Bone marrow (tissue), 2 donors: ENCODE measurements around the gene CCBE1.
"Not testable (repeated sequence)": the region's sequence is repeated elsewhere in the genome, so short reads cannot be mapped to it uniquely, and the experiment has no call there.

Experiments
- DNase-seq, 2 donors: peaks; one replicate each; lab custom pipeline; 2025; lab: John Stamatoyannopoulos, UW

CCBE1 gene

DNA sequence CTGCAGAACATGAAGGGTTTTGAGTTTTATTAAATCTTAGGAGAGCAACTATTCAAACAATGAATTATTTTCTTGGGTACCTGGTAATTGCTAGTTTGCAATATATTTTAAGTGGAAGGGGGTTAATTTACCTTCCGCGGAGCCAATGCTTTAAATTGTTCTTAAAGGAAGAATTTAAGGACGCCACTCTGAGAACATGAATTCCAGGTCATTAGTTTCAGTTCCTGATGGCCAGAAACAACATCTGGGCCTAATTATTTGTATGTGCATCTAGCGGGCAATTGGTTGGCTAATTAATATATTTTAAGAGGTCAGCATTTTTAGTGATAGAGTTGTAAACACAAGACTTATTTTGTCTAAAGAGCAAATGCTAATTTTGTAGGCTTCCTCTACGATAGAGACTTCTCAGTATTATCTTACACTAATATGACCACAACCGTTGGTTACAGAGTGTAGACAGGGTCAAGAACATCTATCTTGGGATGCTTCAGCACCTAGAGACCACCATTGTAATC is 40.8 kb downstream of the CCBE1 start:
- no peak for DNase-seq

GRCh38 chr18:59655676-59656075 is 41.5 kb downstream of the CCBE1 start:
- DNase-seq: no peak

DNA sequence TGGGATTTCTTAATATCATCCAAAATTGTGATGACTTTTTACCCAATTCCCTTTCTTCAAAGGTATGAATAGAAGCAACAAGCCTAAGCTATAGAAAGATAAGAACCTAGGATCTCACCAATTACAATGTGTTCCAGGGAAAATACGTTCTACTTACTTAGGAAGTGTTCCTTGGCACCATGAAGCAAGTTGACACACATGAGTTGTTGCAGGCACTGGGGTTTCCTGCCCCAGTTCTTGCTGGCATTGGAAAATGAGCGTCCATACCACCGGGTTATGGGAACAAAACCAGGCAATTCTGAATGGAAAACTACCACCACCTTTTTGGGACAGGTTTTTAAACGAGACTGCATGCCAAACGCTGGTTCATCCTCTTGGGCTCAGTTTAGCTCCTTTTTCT is 46.2 kb downstream of the CCBE1 start:
- no peak for DNase-seq

DNA sequence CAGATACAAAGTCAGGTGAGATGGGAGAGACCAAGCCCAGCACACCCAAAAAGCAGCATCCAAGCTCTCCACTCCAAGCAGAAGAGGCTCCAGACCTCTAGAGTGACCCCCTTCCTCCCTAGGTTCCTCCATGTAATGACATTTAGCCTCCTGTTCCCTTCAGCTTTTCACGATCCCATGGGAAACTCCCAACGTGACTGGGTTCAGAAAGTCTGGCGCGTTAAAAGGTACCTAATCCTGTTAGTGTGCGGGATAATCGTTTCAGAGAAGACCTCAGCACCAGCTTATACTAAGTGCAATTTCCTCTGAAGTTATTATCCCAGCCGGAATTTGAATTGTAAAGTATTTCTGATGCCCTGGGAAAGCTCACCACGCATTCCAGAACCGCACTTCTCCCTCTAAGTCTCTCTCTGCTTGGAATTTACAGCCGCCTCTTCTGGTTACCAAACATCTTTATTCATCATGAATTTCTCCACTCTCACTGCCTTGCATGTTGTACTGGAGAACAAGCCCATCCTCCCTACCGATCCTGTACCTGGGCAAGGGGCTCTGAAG is 46.9 kb downstream of the CCBE1 start:
- DNase-seq: no peak

DNA sequence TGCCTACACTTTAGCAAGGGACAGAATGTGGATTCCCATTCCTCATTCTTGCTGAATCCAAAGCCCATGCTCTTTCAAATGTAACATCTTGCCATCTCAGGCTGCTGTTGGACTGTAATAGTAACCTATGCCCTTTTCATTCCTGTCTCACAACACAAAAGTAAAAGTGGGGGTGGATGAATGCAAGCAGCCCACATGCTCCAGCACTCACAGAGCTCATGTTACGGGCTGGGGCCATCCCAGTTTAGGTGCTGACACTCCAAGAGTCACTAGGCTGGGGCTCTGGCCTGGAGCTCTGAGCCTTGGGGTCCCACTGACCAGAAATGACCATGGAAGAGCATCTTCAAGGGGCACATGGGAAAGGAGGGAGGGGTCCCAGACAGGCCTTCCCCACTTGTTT is 47.6 kb downstream of the CCBE1 start:
- DNase-seq: no peak

DNA sequence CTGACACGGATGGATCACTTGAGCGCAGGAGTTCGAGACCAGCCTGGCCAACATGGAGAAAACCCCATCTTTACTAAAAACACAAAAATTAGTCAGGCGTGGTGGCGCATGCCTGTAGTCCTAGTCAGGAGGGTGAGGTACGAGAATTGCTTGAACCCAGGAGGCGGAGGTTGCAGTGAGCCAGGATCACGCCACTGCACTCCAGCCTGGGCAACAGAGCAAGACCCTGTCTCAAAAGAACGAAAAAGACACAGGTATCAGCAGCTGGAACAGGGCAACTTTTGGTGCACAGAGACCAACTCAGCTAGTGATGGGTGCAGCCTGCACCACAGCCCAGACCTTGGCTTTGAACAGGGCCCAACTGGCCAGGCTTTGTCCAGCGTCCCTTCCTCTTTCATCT is 48.8 kb downstream of the CCBE1 start:
- DNase-seq: not testable (repeated sequence)

DNA sequence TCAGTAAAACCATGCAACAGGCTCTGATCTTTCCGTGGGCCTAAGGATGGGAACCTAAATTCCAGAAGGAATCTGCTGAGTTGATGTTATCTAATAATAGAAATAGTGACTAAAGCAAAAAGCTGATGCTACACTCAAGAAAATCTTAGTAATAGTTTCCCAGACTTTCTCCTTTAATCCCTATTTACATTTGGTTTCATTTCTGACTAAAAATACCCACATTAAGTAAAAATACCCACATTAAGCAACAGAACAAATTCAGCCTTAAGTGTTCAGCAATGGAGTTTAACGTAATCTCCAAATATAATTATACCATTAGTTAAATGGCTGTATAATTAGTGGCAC is 50.3 kb downstream of the CCBE1 start:
- no peak for DNase-seq

DNA sequence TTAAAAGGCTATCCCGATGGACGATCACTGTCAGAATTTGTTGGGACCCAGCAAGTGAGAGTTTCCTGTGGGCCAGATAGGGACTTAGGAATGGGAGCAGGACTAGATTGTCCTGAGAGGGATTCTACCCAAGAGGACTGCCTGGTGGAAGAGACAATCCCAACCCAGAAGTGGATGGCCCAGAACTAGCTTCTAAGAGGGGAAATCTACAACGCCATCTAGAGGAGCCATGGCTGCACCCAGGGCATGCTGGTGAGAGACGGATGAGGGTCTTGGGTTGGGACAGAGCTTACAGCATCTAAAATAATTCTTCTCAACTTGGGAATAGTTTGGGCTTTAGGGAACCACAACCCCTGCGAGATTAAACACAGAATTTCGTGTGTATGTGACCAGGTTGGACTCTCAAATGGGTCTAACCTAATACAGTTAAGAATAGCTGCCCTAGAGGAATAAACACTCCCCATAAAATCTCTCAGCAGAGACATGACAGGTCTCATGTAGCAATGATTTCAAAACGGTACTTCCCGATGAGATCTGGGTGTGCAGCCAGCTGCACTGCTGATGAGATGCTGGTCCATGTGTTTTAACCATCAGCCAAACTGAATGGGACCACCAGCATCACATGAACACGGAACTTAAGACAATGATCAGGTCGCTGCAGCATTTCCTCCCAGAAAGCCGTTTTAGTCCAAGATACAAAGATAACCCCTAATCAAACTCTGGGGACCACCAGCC is 50.8 kb downstream of the CCBE1 start:
- no peak for DNase-seq

DNA sequence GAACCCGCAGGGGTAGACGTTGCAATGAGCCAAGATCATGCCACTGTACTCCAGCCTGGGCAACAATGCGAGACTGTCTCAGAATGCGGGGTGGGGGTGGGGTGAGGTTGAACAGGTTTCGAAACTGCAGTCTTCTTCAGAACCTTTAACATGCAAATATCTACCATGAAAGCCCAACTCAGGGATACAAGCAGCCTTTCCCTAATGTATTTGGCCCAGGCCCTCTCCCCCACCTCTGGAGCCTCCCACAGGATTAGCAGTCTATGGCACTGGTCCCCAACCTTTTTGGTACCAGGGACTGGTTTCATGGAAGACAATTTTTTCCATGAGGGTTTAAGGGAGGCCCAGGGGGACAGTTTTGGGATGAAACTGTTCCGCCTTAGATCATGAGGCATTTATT is 53.5 kb downstream of the CCBE1 start:
- DNase-seq: no peak

DNA sequence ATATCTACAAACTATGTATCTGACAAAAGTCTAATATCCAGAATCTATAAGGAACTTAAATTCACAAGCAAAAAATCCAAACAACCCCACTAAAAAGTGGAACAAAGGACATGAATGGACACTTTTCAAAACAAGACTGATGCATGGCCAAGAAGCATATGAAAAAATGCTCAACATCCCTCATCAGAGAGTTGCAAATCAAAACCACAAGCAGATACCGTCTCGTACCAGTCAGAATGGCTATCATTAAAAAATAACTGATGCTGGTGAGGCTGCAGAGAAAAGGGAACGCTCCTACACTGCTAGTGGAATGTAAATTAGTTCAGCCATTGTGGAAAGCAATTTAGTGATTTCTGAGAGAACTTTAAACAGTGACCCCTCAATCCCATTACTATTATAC is 56.5 kb downstream of the CCBE1 start:
- no peak for DNase-seq

DNA sequence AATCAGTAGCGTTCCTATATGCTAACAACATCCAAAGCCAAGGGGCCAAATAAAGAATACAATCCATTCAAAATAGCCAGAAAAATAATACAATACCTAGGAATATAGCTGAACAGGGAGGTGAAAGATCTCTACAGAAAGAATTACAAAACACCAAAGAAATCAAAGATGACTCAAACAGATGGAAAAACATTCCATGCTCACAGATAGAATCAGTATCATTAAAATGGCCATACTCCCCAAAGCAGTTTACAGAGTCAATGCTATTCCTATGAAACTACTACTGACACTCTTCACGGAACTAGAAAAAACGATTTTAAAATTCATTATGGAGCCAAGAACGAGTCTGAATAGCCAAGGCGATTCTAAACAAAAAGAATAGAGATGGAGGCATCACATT is 57.4 kb downstream of the CCBE1 start:
- DNase-seq: no peak

DNA sequence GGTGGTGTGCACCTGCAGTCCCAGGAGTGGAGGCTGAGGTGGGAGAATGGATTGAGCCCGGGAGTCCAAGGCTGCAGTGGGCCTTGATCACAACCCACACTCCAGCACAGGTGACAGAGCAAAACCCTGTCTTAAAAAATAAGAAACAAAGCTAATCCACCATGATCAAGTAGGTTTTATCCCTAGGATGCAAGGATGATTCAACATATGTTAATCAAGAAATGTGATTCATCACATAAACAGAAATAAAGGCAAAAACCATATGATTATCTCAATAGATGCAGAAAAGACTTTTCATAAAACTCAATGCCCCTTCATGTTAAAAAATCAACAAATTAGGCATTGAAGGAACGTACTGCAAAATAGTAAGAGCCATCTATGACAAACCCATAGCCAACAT is 58.1 kb downstream of the CCBE1 start:
- DNase-seq: no peak

DNA sequence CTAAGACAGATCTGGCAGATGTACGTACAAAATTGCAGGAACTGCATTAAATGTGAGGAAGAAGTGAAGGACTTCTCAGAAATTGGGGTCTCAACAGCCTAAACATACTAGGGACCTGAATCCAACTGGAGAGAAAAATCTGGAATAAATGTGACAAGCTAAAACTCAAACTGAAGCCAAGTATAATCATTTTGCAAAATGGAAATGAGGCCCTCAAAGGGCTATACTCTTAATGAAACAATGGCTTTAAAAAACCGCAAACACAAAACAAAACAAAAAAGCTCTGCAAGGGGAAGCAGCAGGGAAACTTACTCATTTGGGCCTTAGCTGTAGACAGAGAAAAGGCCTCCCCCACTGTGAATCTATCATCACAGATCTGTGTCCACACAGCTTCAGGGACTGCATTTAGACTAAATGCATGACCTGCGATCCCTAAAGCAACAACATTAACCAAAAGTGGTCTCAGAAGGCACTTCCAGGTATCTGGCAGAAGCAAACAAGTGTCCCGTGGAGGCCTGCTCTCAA is 63.2 kb downstream of the CCBE1 start:
- no peak for DNase-seq

DNA sequence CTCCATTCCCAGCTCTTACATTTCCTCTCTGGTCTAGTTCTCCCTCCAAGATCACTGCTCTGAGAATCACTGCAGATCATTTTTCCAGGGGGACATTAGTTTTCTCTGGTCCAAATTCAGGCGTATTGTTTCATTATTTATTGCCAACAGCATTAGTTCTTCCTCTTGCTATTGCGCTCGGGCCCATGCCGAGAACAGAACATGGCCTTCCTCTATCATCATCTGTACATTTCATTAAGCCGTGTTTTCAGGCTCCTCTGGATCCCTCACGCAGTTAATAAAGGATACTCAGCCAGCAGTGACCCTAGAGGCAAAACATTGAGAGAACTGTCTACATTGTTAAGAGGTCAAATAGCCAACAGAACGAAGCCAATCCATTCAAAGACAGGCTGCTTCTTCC is 63.9 kb downstream of the CCBE1 start:
- no peak for DNase-seq

GRCh38 chr18:59631583-59632181 is 65.5 kb downstream of the CCBE1 start:
- DNase-seq: no peak

DNA sequence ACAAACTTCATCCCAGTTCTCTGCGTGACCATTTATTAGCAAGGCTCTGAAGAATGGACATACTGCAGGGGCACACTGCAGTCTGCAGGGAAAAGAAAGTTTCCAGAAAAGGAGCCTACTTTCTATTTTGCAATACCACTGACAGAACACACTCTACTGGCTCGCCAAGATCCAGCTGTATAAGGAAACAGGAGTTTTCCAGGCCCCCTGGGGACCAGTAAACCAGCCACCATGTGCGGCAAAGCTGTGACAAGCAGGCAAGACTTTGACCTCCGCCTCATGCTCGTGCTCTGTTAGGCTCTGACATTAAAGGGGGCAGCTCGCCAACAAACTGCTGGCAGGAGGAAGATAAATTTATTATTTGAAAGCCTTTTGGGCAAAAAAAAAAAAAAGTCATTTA is 67.3 kb downstream of the CCBE1 start:
- DNase-seq: no peak

DNA sequence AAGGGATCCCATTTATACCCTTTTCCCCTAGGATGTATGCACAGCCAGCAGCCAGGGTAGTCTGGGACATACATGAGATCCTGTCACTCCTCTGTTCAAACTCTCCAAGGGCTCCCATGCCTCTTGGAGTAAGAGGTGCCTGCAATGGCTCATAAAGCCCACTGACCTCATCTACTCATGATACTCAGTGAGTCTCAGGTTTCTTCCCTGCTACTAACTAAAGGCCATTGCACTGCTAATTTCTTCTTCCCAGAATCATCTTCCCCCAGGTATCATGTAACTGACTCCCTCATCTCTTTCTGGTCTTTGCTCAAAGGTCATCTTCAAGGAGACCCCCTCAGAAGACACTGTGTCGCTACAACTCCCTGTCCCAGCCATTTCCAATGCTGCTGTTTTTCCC is 68.2 kb downstream of the CCBE1 start:
- DNase-seq: no peak

- DNase-seq: no peak
Observed at GRCh38 chr18:59627414-59627813, 69.8 kb downstream of the CCBE1 start.

DNA sequence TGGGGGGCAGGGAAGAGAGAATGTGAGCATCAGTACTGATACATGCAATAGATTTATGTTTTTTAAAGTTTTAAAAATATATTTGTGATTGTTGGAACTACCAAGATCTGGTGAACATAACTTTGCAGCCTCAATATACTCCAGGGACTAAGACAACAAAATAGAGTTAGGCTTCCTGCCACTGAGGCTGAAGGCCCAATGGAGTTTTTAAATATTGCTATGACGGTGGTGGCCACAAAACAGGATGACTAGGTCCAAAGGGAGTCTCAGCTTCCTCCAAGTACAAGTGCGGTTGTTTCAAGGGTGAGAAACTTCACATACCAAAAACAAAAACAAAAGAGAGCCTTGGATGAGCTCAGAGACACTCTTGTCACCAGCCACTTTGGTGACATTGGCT is 72.9 kb downstream of the CCBE1 start:
- no peak for DNase-seq

DNA sequence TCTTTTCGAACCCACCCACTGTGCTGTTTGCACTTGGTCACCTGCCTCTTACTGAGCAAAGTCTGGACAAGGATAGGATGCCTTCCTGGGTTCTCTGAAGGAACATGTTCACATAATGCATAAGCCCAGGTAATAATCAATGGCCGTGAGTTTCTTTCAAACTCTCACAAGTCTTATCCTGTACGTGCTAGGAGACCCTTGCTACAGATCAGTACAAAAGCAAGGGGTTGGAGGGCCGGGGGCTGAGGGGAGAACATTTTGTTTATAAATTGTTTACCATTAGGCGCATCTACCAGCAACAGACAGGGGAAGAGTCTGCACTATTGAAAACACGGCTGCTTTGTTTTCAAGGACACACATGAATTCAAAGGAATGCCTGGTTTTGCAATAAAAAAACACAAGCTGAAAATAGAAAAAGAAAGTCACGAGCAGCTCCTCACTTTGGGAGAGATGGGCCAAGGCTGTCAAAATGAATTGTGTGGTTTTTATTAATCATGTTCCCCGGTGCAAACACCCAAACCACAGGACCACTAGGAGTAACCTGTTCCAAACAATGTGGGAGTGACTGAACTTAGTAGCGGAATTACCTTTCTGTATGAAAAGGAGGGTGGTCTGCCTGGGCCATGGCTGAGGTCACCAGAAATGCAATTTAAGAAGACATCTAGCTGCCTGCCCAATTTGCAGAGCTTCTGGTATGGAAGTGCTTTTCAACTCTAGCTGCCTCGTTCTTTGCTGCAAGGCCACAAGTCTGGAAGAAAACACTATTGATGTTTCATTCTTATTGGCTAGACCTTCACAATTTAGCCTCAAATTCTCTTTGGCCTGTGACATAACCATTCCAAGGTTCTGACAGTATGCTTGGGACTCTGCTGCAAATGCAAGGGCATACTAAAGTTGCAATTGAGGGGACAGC is 73.5 kb downstream of the CCBE1 start:
- DNase-seq: no peak

- DNase-seq: no peak
Observed at GRCh38 chr18:59621027-59621426, 76.2 kb downstream of the CCBE1 start.

DNA sequence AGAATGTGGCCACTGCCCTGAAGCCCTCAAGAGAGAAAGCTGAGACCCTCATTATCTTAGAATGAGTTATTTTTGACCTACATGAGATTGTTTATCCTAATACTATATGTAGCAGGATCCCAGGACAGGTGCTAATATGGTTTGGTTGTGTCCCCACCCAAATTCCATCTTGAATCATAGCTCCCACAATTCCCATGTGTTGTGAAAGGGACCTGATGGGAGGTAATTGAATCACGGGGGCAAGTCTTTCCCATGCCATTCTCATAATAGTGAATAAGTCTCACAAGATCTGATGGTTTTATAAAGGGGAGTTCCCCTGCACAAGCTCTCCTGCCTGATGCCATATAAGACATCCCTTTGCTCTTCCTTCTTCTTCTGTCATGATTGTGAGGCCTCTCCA is 76.8 kb downstream of the CCBE1 start:
- no peak for DNase-seq
